DMS 273 treated with DMSO at 0.1 percent for 48 hours (cell line): ENCODE data around the gene DTNB.
"Not testable (repeated sequence)": the region's sequence is repeated elsewhere in the genome, so short reads cannot be mapped to it uniquely, and the experiment has no call there.

Experiments used
- DNase-seq: peaks from one replicate; lab custom pipeline; 2025; lab: John Stamatoyannopoulos, UW

Gene DTNB

GRCh38 chr2:25632396-25632795 lies 41.0 kb downstream of the DTNB start:
- no peak for DNase-seq

DNA sequence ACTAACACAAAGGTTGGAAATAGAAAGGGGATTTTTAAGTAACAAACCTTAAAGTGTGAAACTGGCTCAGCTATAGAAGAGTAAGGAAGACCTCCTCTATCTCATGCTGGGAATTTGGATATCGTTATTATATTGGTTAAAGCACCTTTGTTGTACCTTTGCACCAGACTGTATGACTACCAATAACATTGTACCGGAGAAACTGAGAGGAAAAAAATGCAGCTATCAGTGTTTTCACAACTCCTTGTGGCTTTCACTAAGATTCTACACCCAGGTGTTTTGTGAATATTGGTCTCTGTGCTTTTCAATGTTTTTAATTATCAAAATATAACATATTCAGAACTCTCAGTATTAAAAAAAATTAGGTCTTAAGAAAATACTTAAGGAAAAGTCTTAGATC lies 48.7 kb downstream of the DTNB start:
- DNase-seq, result no peak

DNA sequence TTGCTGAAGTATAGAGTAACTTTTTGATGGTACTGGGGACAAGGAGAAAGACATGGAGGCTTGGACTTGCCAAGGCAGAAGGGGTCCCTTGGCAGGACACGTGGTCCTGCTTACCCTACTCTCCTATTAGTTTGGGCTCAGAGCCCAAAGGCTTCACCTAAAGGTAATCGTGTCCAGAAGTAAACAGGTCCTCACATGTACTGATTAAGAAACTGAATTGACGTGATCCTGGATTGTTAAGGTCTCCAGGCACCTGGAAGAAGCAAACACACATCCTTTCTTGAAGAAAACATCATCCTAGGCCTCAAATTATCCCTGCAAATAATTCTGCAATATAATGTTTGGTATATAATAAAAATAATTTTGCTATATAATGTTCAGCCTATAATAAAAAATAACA lies 50.0 kb downstream of the DTNB start:
- DNase-seq, result no peak

- no peak for DNase-seq
Observed at GRCh38 chr2:25620711-25621110, 52.7 kb downstream of the DTNB start.

- DNase-seq, result no peak
Observed at GRCh38 chr2:25620077-25620476, 53.3 kb downstream of the DTNB start.

GRCh38 chr2:25619185-25619584 lies 54.2 kb downstream of the DTNB start:
- no peak for DNase-seq

DNA sequence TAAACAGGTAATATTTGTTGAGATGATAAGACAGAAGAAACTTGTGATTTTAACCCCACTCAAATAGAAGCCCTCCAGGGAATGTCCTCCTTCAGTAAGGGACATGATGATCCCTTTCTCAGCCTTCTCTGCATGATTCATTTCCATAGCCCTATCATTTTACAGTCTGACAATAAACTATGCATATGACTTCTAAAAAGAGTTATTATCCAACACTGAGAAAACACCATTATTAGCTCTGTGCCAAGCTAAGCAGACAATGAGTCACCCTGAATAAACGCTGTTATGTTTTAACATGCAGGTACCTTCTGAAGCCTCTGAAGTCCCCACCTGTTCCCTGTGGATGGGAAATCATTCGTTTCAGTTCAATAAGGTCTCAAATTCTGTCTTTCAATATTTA lies 54.7 kb downstream of the DTNB start:
- DNase-seq, result no peak

- no peak for DNase-seq
Observed at GRCh38 chr2:25617948-25618646, 55.3 kb downstream of the DTNB start.

DNA sequence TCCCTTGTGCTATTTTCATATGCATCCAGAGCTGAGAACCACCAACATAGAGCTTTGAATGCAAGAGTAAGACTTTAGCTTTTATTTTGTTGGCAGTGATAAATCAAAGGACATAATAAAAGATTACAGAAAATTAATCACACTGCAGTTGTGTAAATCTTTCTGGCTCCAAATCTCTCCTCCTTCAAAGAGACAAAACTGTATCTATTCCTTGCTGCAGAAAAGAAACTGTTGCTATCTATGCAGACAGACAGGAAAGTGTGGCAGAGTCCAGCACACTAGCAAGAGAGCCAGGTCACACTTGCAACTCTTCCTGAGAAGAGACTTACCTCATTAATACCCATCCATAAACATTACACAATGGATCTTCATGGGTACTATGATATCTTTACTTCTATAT lies 57.5 kb downstream of the DTNB start:
- DNase-seq, result no peak

DNA sequence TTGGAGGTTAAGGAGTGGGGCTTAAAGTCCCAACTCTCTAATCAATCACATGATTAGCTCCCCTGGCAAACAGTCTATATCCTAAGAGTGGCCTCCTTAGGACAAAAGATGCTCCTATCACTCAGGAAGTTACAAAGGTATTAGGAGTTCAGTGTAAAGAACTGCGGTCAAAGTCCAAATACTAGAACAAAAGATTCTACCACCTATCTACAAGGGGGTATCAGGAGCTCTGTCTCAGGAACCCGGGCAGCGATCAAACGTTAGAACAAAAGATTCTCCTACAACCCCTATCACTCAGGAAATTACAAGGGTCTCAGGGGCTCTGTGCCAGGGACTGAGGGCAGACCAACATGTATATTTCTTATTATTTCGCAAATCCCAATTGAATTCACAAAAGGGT lies 58.0 kb downstream of the DTNB start:
- DNase-seq, result no peak

DNA sequence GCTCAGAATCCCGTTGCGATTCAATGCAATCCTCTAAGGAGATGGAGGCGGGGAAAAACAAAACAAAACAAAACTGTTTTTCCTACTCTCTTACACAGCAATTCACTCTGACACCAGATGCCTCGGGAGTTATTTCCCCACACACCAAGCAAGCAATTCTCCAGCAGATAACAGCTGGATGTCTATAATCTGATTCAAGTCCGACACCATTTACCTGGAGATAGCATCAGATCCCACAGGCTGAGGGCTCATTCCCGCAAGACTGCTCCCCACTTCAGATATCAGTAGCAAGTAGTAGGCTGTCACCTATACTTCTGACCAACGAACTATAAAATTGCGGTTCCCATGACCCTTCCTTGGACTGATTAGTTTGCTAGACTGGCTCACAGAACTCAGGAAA lies 58.7 kb downstream of the DTNB start:
- DNase-seq, result no peak

DNA sequence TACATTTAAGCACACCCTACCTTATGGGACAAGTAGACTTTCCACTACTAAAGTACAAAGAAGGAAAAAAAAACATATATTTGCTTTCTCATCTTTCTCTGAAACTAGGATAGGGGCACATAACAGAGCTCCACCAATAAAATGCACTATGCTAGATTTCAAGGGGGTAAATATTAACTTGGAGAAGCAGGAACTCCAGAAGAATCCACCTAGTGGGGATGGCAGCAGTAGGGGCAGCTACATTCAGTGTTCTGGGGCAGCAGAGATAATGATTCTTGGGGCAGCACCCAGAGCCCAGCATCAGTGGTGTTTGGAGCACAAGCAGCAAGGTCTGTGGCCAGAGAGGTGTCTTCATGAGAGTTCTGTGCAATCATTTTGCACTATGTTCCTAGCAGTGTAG lies 64.7 kb downstream of the DTNB start:
- no peak for DNase-seq

- DNase-seq, result no peak
Observed at GRCh38 chr2:25606892-25607291, 66.5 kb downstream of the DTNB start.

GRCh38 chr2:25602333-25602723 lies 71.0 kb downstream of the DTNB start:
- no peak for DNase-seq

- DNase-seq, result not testable (repeated sequence)
Observed at GRCh38 chr2:25601711-25602332, 71.6 kb downstream of the DTNB start.

GRCh38 chr2:25598911-25599310 lies 74.5 kb downstream of the DTNB start:
- DNase-seq, result no peak

GRCh38 chr2:25598332-25598731 lies 75.0 kb downstream of the DTNB start:
- no peak for DNase-seq

GRCh38 chr2:25597881-25598280 lies 75.5 kb downstream of the DTNB start:
- DNase-seq, result no peak

DNA sequence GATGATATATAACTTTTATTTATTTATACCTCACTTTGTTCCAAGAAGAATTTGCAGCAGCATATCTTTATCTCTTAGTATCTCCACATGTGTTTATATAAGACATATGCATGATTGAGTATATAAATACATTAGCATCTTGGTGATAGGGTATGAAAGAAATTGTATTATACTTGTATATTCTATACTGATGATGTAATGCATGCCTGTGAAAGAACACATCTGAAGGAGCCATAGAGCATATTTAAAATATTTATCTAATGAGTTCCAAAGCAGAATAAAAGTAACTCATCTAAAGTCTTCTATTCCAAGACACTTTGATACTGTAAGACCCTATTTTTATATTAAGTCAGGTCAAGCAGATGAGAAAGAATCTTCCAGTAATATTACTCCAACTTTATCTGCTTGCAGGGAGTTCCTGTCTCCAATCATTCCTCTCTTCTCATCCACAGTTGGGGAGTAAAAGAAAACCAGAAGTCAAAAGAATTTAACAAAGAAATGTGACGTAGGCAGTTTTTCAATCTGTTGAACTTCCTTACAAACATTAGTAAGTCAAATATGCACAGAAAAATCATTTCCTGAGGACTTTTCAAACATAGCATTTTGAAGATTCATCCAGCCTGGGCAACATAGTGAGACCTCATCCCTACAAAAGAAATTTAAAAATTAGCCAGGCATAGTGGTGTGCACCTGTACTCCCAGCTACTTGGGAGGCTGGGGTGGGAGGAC lies 76.7 kb downstream of the DTNB start:
- no peak for DNase-seq

GRCh38 chr2:25595393-25595792 lies 78.0 kb downstream of the DTNB start:
- no peak for DNase-seq

GRCh38 chr2:25594991-25595390 lies 78.4 kb downstream of the DTNB start:
- DNase-seq, result no peak

- DNase-seq, result no peak
Observed at GRCh38 chr2:25592766-25593292, 80.5 kb downstream of the DTNB start.

DNA sequence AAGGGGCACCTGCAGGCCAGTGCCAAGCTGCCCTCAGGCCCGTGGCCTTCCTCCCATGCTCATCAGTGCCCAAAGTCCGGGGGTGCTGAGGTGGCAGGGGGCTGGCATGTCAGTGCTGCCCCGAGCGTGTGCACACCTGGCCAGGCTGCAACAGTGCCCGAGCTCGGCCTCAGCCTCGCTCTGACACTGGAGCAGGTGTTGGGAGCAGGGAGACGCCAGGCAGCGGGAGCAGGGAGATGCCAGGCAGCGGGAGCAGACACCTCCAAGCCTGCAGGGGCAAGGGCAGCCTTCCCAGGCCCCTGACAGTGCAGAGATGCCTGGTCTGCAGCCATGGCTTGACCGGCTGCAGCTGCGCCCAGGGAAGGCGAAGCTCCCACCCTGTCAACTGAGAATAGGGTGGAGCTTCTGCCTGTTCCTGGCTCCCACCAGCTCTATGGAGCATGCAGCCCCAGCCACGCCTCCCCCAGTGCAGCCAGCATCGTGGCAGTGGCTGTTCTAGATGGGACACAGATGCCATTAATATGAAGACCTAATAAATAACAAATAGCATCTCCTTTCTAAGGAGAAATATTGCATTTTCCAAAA lies 82.4 kb downstream of the DTNB start:
- no peak for DNase-seq
